Measurements from ENCODE around the gene ABHD5.

DNA sequence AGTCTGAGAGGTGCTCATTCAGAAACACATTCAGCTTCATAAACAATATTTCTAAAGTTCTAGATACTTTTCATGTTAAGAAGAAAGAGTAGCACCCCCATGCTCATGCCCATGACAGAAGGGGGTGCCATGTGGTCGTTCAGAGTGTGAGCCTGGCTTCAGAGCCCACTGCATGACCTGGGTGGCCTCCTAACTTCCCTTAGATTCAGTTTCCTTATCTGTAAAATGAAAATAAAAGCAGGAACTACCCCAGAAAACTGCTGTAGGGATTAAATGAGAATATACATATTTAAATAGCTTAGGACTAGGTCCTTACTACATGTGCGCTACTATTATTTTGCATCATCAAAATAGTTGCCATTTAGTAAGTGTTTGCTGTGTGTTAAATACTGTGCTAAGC lies 69.2 kb downstream of the ABHD5 start:
- TF ChIP-seq, protein P1, sequence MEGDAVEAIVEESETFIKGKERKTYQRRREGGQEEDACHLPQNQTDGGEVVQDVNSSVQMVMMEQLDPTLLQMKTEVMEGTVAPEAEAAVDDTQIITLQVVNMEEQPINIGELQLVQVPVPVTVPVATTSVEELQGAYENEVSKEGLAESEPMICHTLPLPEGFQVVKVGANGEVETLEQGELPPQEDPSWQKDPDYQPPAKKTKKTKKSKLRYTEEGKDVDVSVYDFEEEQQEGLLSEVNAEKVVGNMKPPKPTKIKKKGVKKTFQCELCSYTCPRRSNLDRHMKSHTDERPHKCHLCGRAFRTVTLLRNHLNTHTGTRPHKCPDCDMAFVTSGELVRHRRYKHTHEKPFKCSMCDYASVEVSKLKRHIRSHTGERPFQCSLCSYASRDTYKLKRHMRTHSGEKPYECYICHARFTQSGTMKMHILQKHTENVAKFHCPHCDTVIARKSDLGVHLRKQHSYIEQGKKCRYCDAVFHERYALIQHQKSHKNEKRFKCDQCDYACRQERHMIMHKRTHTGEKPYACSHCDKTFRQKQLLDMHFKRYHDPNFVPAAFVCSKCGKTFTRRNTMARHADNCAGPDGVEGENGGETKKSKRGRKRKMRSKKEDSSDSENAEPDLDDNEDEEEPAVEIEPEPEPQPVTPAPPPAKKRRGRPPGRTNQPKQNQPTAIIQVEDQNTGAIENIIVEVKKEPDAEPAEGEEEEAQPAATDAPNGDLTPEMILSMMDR (IDR thresholded peaks at IDR 0.05), result no peak
- TF ChIP-seq POLR2AphosphoS5 (IDR thresholded peaks at IDR 0.05; ENCODE audit: low read depth, low read length) (no peak), SIN3A (IDR thresholded peaks at IDR 0.05; ENCODE audit: borderline replicate concordance, insufficient read depth, low read depth, low read length) (no peak)
- TF ChIP-seq, protein P2, sequence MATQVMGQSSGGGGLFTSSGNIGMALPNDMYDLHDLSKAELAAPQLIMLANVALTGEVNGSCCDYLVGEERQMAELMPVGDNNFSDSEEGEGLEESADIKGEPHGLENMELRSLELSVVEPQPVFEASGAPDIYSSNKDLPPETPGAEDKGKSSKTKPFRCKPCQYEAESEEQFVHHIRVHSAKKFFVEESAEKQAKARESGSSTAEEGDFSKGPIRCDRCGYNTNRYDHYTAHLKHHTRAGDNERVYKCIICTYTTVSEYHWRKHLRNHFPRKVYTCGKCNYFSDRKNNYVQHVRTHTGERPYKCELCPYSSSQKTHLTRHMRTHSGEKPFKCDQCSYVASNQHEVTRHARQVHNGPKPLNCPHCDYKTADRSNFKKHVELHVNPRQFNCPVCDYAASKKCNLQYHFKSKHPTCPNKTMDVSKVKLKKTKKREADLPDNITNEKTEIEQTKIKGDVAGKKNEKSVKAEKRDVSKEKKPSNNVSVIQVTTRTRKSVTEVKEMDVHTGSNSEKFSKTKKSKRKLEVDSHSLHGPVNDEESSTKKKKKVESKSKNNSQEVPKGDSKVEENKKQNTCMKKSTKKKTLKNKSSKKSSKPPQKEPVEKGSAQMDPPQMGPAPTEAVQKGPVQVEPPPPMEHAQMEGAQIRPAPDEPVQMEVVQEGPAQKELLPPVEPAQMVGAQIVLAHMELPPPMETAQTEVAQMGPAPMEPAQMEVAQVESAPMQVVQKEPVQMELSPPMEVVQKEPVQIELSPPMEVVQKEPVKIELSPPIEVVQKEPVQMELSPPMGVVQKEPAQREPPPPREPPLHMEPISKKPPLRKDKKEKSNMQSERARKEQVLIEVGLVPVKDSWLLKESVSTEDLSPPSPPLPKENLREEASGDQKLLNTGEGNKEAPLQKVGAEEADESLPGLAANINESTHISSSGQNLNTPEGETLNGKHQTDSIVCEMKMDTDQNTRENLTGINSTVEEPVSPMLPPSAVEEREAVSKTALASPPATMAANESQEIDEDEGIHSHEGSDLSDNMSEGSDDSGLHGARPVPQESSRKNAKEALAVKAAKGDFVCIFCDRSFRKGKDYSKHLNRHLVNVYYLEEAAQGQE (IDR thresholded peaks at IDR 0.05; ENCODE audit: insufficient read depth in 1 of 2, low read depth in 2 of 2, low read length in 1 of 2), result no peak

Measured in Panc1 (cell line).